ENCODE results near the gene TSPEAR. TPM values are rescaled to one million over a fixed set of nuclear protein-coding genes. Genes with fewer than 3 reads are reported as not detected.

Gene TSPEAR
- total RNA-seq, 1 experiment from 2014 or later, result 2.1 TPM

GRCh38 chr21:44710294-44710665, 1.1 kb downstream of the TSPEAR start:
- ATAC-seq (no peak), DNase-seq (ENCODE audit: low spot score) (no peak)
- CTCF ChIA-PET, result interaction anchor here (0.8 to 3.7 kb wide), 14 partner anchors 8 to 222 kb away, joined by 3 to 21 read pairs (median 5); no protein-coding TSS in a partner anchor

GRCh38 chr21:44709426-44710293, 1.7 kb downstream of the TSPEAR start:
- Mint-ChIP-seq H3K27me3 (ENCODE audit: low read depth) (peaks cover 86% of the 10 kb centered on the region), H3K27ac (peak overlapping the region; percentile 89; the same call in 1 of the 2 replicates), H3K4me1 (peaks cover 75% of the 10 kb centered on the region), H3K4me3 (peak overlapping the region; percentile 63), H3K36me3 (no peaks in the 10 kb centered on the region), H3K9me3 (no peaks in the 10 kb centered on the region)
- no peak for DNase-seq (ENCODE audit: low spot score)
- ChIA-PET CTCF (interaction anchor here (0.8 to 3.7 kb wide), 11 partner anchors 8 to 219 kb away, joined by 3 to 21 read pairs (median 5); no protein-coding TSS in a partner anchor), POLR2A (interaction anchor here (1.0 to 1.3 kb wide), 2 partner anchors 39 to 50 kb away, joined by 3 to 4 read pairs; no protein-coding TSS in a partner anchor)
- ATAC-seq, result no peak
- no peak for TF ChIP-seq RELA (CRISPR knock-in tag; IDR thresholded peaks at IDR 0.05; ENCODE audit: borderline replicate concordance)
- no peak for TF ChIP-seq MAX (CRISPR knock-in tag; IDR thresholded peaks at IDR 0.05)
- no peak for TF ChIP-seq E2F5 (CRISPR knock-in tag; IDR thresholded peaks at IDR 0.05)
- TF ChIP-seq IRF2 (CRISPR knock-in tag; IDR thresholded peaks at IDR 0.05; ENCODE audit: borderline replicate concordance, low read depth), result no peak
- no peak for TF ChIP-seq HMGXB4 (CRISPR knock-in tag; IDR thresholded peaks at IDR 0.05)
- no peak for TF ChIP-seq TEAD4 (CRISPR knock-in tag; IDR thresholded peaks at IDR 0.05)
- TF ChIP-seq USF1 (CRISPR knock-in tag; IDR thresholded peaks at IDR 0.05), result no peak
- no peak for TF ChIP-seq AR (CRISPR knock-in tag; IDR thresholded peaks at IDR 0.05)
- no peak for TF ChIP-seq FOXP1 (CRISPR knock-in tag; IDR thresholded peaks at IDR 0.05; ENCODE audit: borderline replicate concordance)

More at GRCh38 chr21:44710294-44710665, 1.1 kb downstream of the TSPEAR start:
- Mint-ChIP-seq H3K4me1 (peaks cover 75% of the 10 kb centered on the region), H3K9me3 (no peaks in the 10 kb centered on the region), H3K4me3 (peak overlapping the region; percentile 69), H3K27me3 (ENCODE audit: low read depth) (peaks cover 91% of the 10 kb centered on the region), H3K36me3 (no peaks in the 10 kb centered on the region), H3K27ac (no peak overlapping the region)
- TF ChIP-seq EMX1 (CRISPR knock-in tag; IDR thresholded peaks at IDR 0.05) (no peak), TP53 (CRISPR knock-in tag; IDR thresholded peaks at IDR 0.05) (no peak), SMAD3 (CRISPR knock-in tag; IDR thresholded peaks at IDR 0.05; ENCODE audit: borderline replicate concordance) (no peak), ZNF423 (CRISPR knock-in tag; IDR thresholded peaks at IDR 0.05) (no peak), ZNF671 (CRISPR knock-in tag; IDR thresholded peaks at IDR 0.05) (no peak), E2F4 (CRISPR knock-in tag; IDR thresholded peaks at IDR 0.05; ENCODE audit: borderline replicate concordance, low read depth) (no peak), MAX (CRISPR knock-in tag; IDR thresholded peaks at IDR 0.05) (no peak), ESRRA (CRISPR knock-in tag; IDR thresholded peaks at IDR 0.05; ENCODE audit: borderline replicate concordance) (no peak), FOXP4 (CRISPR knock-in tag; IDR thresholded peaks at IDR 0.05) (no peak), MXD4 (CRISPR knock-in tag; IDR thresholded peaks at IDR 0.05; ENCODE audit: borderline replicate concordance) (no peak), JAZF1 (CRISPR knock-in tag; IDR thresholded peaks at IDR 0.05) (no peak), ZNF416 (CRISPR knock-in tag; IDR thresholded peaks at IDR 0.05) (no peak), CDX4 (CRISPR knock-in tag; IDR thresholded peaks at IDR 0.05; ENCODE audit: borderline replicate concordance) (no peak), GABPB1 (CRISPR knock-in tag; IDR thresholded peaks at IDR 0.05) (no peak), ATF1 (CRISPR knock-in tag; IDR thresholded peaks at IDR 0.05) (no peak)
- POLR2A ChIA-PET, result no interaction called here
